DND-41 (cell line): Measurements from ENCODE around the gene PPM1N.
A peak's percentile ranks its signal among the peaks of the same experiment; 100 is the strongest.

Experiments
- ATAC-seq: fragments of 200-7000 bp; cut with Tn5 transposase; 3 replicates; pipeline ENCODE4 v1.9.1; 2021; ENCODE audit warnings: low read depth; ENCODE audit not compliant: insufficient read depth
- DNase-seq: peaks from one replicate; pipeline ENCODE4 v3.0.0-alpha.2; 2020
- H2AFZ ChIP-seq: 2 replicates; pipeline ENCODE4 v1.6.0; 2012; ENCODE audit warnings: low read depth, low read length
- H3K27ac ChIP-seq: 2 replicates; pipeline ENCODE4 v1.5.1; 2012; ENCODE audit warnings: low read length, inconsistent platforms
- H3K27me3 ChIP-seq: fragments of 200-600 bp; sonication (generic); 2 replicates; pipeline ENCODE4 v1.6.0; 2012; ENCODE audit warnings: low read length, mild to moderate bottlenecking, inconsistent platforms; ENCODE audit not compliant: insufficient read depth, poor library complexity
- H3K36me3 ChIP-seq: 2 replicates; pipeline ENCODE4 v1.5.1; 2012; ENCODE audit warnings: low read length, inconsistent platforms; ENCODE audit not compliant: insufficient read depth
- H3K4me1 ChIP-seq: 2 replicates; pipeline ENCODE4 v1.5.1; 2012; ENCODE audit warnings: mild to moderate bottlenecking, low read length; ENCODE audit not compliant: insufficient read depth
- H3K4me2 ChIP-seq: 2 replicates; pipeline ENCODE4 v1.6.0; 2012; ENCODE audit warnings: mild to moderate bottlenecking, moderate library complexity, low read length, inconsistent platforms; ENCODE audit not compliant: insufficient read depth
- H3K4me3 ChIP-seq, 2 experiments: fragments of 200-600 bp in 1 of 2; shearing (Covaris generic) in 1 of 2; 2 replicates each; pipeline ENCODE4 v1.5.1; 2012 to 2016; ENCODE audit warnings: inconsistent platforms in 2 of 2, low read length in 2 of 2, mild to moderate bottlenecking in 2 of 2, low read depth in 1 of 2, moderate library complexity in 1 of 2
- H3K79me2 ChIP-seq: 2 replicates; pipeline ENCODE4 v1.6.0; 2012; ENCODE audit warnings: low read length, inconsistent platforms; ENCODE audit not compliant: insufficient read depth
- H3K9ac ChIP-seq: 2 replicates; pipeline ENCODE4 v1.6.0; 2012; ENCODE audit warnings: low read depth, mild to moderate bottlenecking, inconsistent platforms, low read length, moderate library complexity
- H3K9me3 ChIP-seq: 2 replicates; pipeline ENCODE4 v1.5.1; 2012; ENCODE audit warnings: low read length, moderate library complexity, mild to moderate bottlenecking, inconsistent platforms; ENCODE audit not compliant: insufficient read depth, severe bottlenecking
- H4K20me1 ChIP-seq: 2 replicates; pipeline ENCODE4 v1.6.0; 2012; ENCODE audit warnings: low read length; ENCODE audit not compliant: insufficient read depth
- CTCF ChIP-seq: IDR thresholded peaks from 2 replicates; pipeline ENCODE4 v1.5.1; 2012; ENCODE audit warnings: borderline replicate concordance, low read length, moderate library complexity, mild to moderate bottlenecking; ENCODE audit not compliant: poor library complexity, severe bottlenecking; ENCODE audit errors: extremely low read depth
- EZH2 ChIP-seq: IDR thresholded peaks from 3 replicates; pipeline ENCODE4 v1.6.1; 2012; ENCODE audit warnings: borderline replicate concordance, low read depth, mild to moderate bottlenecking, moderate library complexity, low read length, inconsistent platforms; ENCODE audit not compliant: severe bottlenecking

PPM1N gene

GRCh38 chr19:45523642-45524256 lies 25.5 kb downstream of the PPM1N start:
- peak; percentile 80 for DNase-seq
- TF ChIP-seq CTCF (peak; percentile 90), EZH2 (no peak)
- H2AFZ ChIP-seq = no peak overlapping the region
- H3K4me2 ChIP-seq = no peak overlapping the region
- H3K9ac ChIP-seq = no peak overlapping the region
- no peak overlapping the region for H3K4me3 ChIP-seq
- peaks cover 28% of the 10 kb centered on the region for H3K36me3 ChIP-seq
- H3K4me1 ChIP-seq = no peaks in the 10 kb centered on the region
- peak; percentile 99 for ATAC-seq
- H3K79me2 ChIP-seq = no peaks in the 10 kb centered on the region
- H3K27ac ChIP-seq = no peak overlapping the region
- H4K20me1 ChIP-seq = no peaks in the 10 kb centered on the region
- no peaks in the 10 kb centered on the region for H3K27me3 ChIP-seq
- H3K9me3 ChIP-seq = no peaks in the 10 kb centered on the region

- H2AFZ ChIP-seq = no peak overlapping the region
- no peaks in the 10 kb centered on the region for H3K27me3 ChIP-seq
- no peak overlapping the region for H3K9ac ChIP-seq
- no peaks in the 10 kb centered on the region for H3K79me2 ChIP-seq
- DNase-seq (no peak), ATAC-seq (no peak)
- H3K4me2 ChIP-seq = no peak overlapping the region
- peaks cover 28% of the 10 kb centered on the region for H3K36me3 ChIP-seq
- H4K20me1 ChIP-seq = no peaks in the 10 kb centered on the region
- no peak for TF ChIP-seq EZH2
- no peak overlapping the region for H3K27ac ChIP-seq
- no peaks in the 10 kb centered on the region for H3K9me3 ChIP-seq
- H3K4me1 ChIP-seq = no peaks in the 10 kb centered on the region
- no peak overlapping the region for H3K4me3 ChIP-seq
Measured at GRCh38 chr19:45524575-45525129, 26.4 kb downstream of the PPM1N start.

- Histone ChIP-seq H3K9me3 (no peaks in the 10 kb centered on the region), H3K27me3 (no peaks in the 10 kb centered on the region)
- ATAC-seq = no peak
Measured at GRCh38 chr19:45526143-45526542, 27.9 kb downstream of the PPM1N start.

More at GRCh38 chr19:45526143-45526542, 27.9 kb downstream of the PPM1N start:
- Histone ChIP-seq H3K79me2 (no peaks in the 10 kb centered on the region), H2AFZ (no peak overlapping the region), H3K9ac (no peak overlapping the region), H3K4me3 (no peak overlapping the region), H3K36me3 (peaks cover 19% of the 10 kb centered on the region), H3K4me1 (no peaks in the 10 kb centered on the region), H3K4me2 (no peak overlapping the region), H3K27ac (no peak overlapping the region), H4K20me1 (no peaks in the 10 kb centered on the region)
- DNase-seq = peak; percentile 40
- no peak for TF ChIP-seq CTCF
- TF ChIP-seq EZH2 = no peak
